Esophagus squamous epithelium (tissue), 4 donors: ENCODE measurements around the gene KCNQ1.

Experiments
- POLR2A ChIP-seq, 4 donors: fragments of 450-650 bp; IDR thresholded peaks; one replicate each; pipeline ENCODE4 v1.6.1; 2017; ENCODE audit warnings: antibody characterized with exemption in 4 of 4, mild to moderate bottlenecking in 4 of 4, moderate library complexity in 3 of 4
- TF ChIP-seq, protein P1 (sequence below), 6 experiments: fragments of 450-650 bp in 4 of 6; fragments of 200-600 bp in 2 of 6; sonication (generic) in 2 of 6; IDR thresholded peaks; one replicate each; pipeline ENCODE4 v1.5.1; 2016 to 2019; ENCODE audit warnings: antibody characterized with exemption in 6 of 6, mild to moderate bottlenecking in 4 of 6, moderate library complexity in 4 of 6

DNA sequence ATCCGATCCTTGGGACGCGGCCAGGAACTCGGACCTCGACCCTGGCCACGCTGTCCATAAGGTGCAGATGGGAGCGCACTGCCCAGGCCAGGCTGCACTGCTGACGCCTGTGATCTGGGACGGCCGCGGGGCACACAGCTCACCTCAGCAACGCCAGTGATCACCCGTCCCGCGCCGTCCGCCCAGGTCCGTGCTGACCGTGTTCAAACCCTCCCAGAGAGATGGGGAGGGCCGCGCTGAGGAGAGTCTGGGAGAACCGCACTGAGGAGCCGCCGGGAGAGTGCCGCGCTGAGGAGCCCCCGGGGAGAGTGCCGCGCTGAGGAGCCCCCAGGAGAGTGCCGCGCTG lies 254.3 kb downstream of the KCNQ1 start:
- TF ChIP-seq, protein P1, sequence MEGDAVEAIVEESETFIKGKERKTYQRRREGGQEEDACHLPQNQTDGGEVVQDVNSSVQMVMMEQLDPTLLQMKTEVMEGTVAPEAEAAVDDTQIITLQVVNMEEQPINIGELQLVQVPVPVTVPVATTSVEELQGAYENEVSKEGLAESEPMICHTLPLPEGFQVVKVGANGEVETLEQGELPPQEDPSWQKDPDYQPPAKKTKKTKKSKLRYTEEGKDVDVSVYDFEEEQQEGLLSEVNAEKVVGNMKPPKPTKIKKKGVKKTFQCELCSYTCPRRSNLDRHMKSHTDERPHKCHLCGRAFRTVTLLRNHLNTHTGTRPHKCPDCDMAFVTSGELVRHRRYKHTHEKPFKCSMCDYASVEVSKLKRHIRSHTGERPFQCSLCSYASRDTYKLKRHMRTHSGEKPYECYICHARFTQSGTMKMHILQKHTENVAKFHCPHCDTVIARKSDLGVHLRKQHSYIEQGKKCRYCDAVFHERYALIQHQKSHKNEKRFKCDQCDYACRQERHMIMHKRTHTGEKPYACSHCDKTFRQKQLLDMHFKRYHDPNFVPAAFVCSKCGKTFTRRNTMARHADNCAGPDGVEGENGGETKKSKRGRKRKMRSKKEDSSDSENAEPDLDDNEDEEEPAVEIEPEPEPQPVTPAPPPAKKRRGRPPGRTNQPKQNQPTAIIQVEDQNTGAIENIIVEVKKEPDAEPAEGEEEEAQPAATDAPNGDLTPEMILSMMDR (IDR thresholded peaks at IDR 0.05) = no peak
- no peak for TF ChIP-seq POLR2A (IDR thresholded peaks at IDR 0.05)
